GM18951 (cell line): ENCODE measurements around the gene ARHGEF12.

Experiments
- POLR2A ChIP-seq: IDR thresholded peaks from 4 replicates; pipeline ENCODE4 v1.6.1; 2011; ENCODE audit warnings: mild to moderate bottlenecking; ENCODE audit not compliant: insufficient read length, insufficient read depth; ENCODE audit errors: extremely low read depth
- in situ Hi-C: fragments of 300-500 bp; cut with MboI; formaldehyde crosslinking; loops from one replicate; pipeline ENCODE4 v1.12.0; 2022; ENCODE audit warnings: low sequenced_read_pairs, mixed read lengths, inconsistent platforms; ENCODE audit not compliant: unreplicated experiment

ARHGEF12 gene

GRCh38 chr11:120388261-120388660 lies 52.0 kb downstream of the ARHGEF12 start:
- TF ChIP-seq POLR2A, result no peak
- in situ Hi-C loops, result no loop called here

- in situ Hi-C loops, result no loop called here
- TF ChIP-seq POLR2A, result no peak
These were observed 53.7 kb downstream of the ARHGEF12 start for GRCh38 chr11:120389693-120390584.

GRCh38 chr11:120390585-120390922 lies 54.3 kb downstream of the ARHGEF12 start:
- in situ Hi-C loops, result no loop called here
- no peak for TF ChIP-seq POLR2A

GRCh38 chr11:120391292-120391691 lies 55.1 kb downstream of the ARHGEF12 start:
- in situ Hi-C loops, result no loop called here
- no peak for TF ChIP-seq POLR2A

- in situ Hi-C loops, result no loop called here
- no peak for TF ChIP-seq POLR2A
These were observed 55.6 kb downstream of the ARHGEF12 start for GRCh38 chr11:120391854-120392253.

- in situ Hi-C loops, result no loop called here
- no peak for TF ChIP-seq POLR2A
These were observed 56.1 kb downstream of the ARHGEF12 start for GRCh38 chr11:120392314-120392713.

- in situ Hi-C loops, result no loop called here
- no peak for TF ChIP-seq POLR2A
These were observed 56.6 kb downstream of the ARHGEF12 start for GRCh38 chr11:120392793-120393192.

- in situ Hi-C loops, result no loop called here
- TF ChIP-seq POLR2A, result no peak
These were observed 57.9 kb downstream of the ARHGEF12 start for GRCh38 chr11:120394119-120394518.

- in situ Hi-C loops, result no loop called here
- TF ChIP-seq POLR2A, result no peak
These were observed 59.6 kb downstream of the ARHGEF12 start for GRCh38 chr11:120395778-120396177.

- no peak for TF ChIP-seq POLR2A
- in situ Hi-C loops, result no loop called here
These were observed 61.9 kb downstream of the ARHGEF12 start for GRCh38 chr11:120398132-120398531.

- no peak for TF ChIP-seq POLR2A
- in situ Hi-C loops, result no loop called here
These were observed 63.1 kb downstream of the ARHGEF12 start for GRCh38 chr11:120399307-120399706.

- no peak for TF ChIP-seq POLR2A
- in situ Hi-C loops, result no loop called here
These were observed 64.6 kb downstream of the ARHGEF12 start for GRCh38 chr11:120400564-120401364.

GRCh38 chr11:120401506-120401905 lies 65.3 kb downstream of the ARHGEF12 start:
- TF ChIP-seq POLR2A, result no peak
- in situ Hi-C loops, result no loop called here

GRCh38 chr11:120403966-120404365 lies 67.8 kb downstream of the ARHGEF12 start:
- in situ Hi-C loops, result no loop called here
- TF ChIP-seq POLR2A, result no peak

GRCh38 chr11:120404495-120404894 lies 68.3 kb downstream of the ARHGEF12 start:
- TF ChIP-seq POLR2A, result no peak

More at GRCh38 chr11:120404495-120404894, 68.3 kb downstream of the ARHGEF12 start:
- in situ Hi-C loops, result no loop called here
